Activated naive CD8-positive, alpha-beta T cell treated with anti-CD3 and anti-CD28 coated beads for 36 hours (primary cell): Measurements from ENCODE around the gene CA5A. TPM values are rescaled to one million over a fixed set of nuclear protein-coding genes. Genes with fewer than 3 reads are reported as not detected.
A peak's percentile ranks its signal among the peaks of the same experiment; 100 is the strongest.
"Not testable (repeated sequence)": the region's sequence is repeated elsewhere in the genome, so short reads cannot be mapped to it uniquely, and the experiment has no call there.

Experiments used
- DNase-seq: peaks from one replicate; pipeline ENCODE4 v3.0.0; 2021
- H3K27ac Mint-ChIP-seq: one replicate; pipeline ENCODE4 v1.8.0; 2022; ENCODE audit warnings: mild to moderate bottlenecking, moderate library complexity, mixed read lengths
- H3K27me3 Mint-ChIP-seq: one replicate; pipeline ENCODE4 v1.8.0; 2022; ENCODE audit warnings: mild to moderate bottlenecking, mixed read lengths
- H3K36me3 Mint-ChIP-seq: one replicate; pipeline ENCODE4 v1.8.0; 2021; ENCODE audit warnings: mild to moderate bottlenecking, mixed read lengths
- H3K4me1 Mint-ChIP-seq: one replicate; pipeline ENCODE4 v1.8.0; 2021; ENCODE audit warnings: mixed read lengths
- H3K4me3 Mint-ChIP-seq: one replicate; pipeline ENCODE4 v1.8.0; 2022; ENCODE audit warnings: mild to moderate bottlenecking, moderate library complexity, mixed read lengths
- H3K9me3 Mint-ChIP-seq: one replicate; pipeline ENCODE4 v1.8.0; 2022; ENCODE audit warnings: mixed read lengths
- total RNA-seq, 2 experiments: library from RNA; stranded (reverse); gene quantifications; one replicate each; pipeline ENCODE4 v1.2.3, GENCODE V29; 2021

CA5A gene
- total RNA-seq, 2 experiments from 2014 or later = not detected

- not testable (repeated sequence) for H3K4me3 Mint-ChIP-seq, H3K9me3 Mint-ChIP-seq, H3K27me3 Mint-ChIP-seq, H3K36me3 Mint-ChIP-seq
- Mint-ChIP-seq H3K27ac (peak overlapping the region; percentile 76), H3K4me1 (peaks cover 16% of the 10 kb centered on the region)
- peak; percentile 86 for DNase-seq
Measured at GRCh38 chr16:87909203-87909935, 27.0 kb downstream of the CA5A start.

DNA sequence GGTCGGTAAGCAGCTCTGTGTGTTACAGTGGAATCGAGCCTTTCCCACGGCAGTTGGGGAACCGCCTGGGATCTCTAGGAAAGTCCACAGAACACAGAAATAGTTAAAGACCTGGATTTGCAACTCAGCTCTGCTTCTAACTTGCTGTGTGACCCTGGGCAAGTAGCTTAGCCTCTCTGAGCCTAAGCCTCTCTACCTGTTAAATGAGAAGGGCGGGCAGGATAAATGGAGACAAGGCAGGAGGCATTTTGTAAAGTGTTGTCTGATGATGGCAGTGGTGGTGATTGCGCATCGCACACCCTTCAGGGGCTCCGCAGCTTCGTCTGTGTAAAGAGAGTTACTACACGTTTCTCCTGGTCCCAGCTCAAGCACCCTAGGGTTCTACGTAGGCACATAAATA, 28.2 kb downstream of the CA5A start:
- H3K27me3 Mint-ChIP-seq, H3K9me3 Mint-ChIP-seq, DNase-seq, H3K36me3 Mint-ChIP-seq, H3K4me3 Mint-ChIP-seq, H3K27ac Mint-ChIP-seq: not testable (repeated sequence)
- H3K4me1 Mint-ChIP-seq = peaks cover 25% of the 10 kb centered on the region

DNA sequence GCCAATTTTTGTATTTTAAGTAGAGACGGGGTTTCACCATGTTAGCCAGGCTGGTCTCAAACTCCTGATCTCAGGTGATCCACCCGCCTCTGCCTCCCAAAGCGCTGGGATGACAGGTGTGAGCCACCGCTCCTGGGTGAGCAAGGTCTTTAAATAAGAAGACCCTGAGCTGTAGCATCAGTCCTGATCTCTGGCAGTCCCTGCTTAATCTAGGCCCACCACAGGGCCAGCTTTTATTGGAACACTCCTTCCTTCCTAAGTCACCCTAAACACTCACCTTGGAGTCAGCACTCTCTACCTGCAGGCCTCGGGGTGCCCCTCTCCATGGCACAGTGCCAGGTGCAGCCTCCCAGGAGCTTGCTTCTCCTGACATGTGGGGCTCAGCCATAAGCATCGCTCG, 30.8 kb downstream of the CA5A start:
- not testable (repeated sequence) for H3K27me3 Mint-ChIP-seq

GRCh38 chr16:87904963-87905362, 31.4 kb downstream of the CA5A start:
- H3K27me3 Mint-ChIP-seq, H3K4me3 Mint-ChIP-seq, DNase-seq, H3K9me3 Mint-ChIP-seq, H3K27ac Mint-ChIP-seq, H3K36me3 Mint-ChIP-seq: not testable (repeated sequence)
- peaks cover 27% of the 10 kb centered on the region for H3K4me1 Mint-ChIP-seq

More for the DNA sequence above, 30.8 kb downstream of the CA5A start:
- DNase-seq, H3K4me3 Mint-ChIP-seq, H3K36me3 Mint-ChIP-seq, H3K27ac Mint-ChIP-seq, H3K9me3 Mint-ChIP-seq: not testable (repeated sequence)
- H3K4me1 Mint-ChIP-seq = peaks cover 24% of the 10 kb centered on the region

DNA sequence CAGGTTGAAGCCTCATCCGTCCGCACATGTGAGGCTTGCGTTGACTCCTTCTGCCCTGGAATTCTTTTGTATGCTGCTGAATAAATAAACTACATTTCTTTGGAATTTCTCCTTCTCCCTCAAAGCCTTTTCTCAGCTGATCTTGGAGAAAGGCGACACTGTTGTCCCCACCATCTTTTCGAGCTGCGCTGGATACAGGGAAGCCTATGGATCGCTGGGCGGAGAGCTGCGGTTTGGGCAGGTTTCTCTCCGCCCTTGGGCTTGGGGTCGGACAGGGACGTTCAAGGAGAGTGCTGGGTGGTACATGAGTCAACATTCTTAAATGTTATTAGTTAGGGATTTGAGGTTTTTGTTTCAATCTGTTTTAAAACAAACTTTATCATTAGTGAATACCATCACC, 35.8 kb downstream of the CA5A start:
- peak overlapping the region; percentile 38 for H3K27ac Mint-ChIP-seq
- not testable (repeated sequence) for H3K9me3 Mint-ChIP-seq, H3K4me3 Mint-ChIP-seq, H3K36me3 Mint-ChIP-seq, H3K27me3 Mint-ChIP-seq, DNase-seq
- peaks cover 48% of the 10 kb centered on the region for H3K4me1 Mint-ChIP-seq

GRCh38 chr16:87897521-87898505, 38.5 kb downstream of the CA5A start:
- DNase-seq = peak; percentile 68
- Mint-ChIP-seq H3K27me3 (peaks cover 3% of the 10 kb centered on the region), H3K27ac (peak overlapping the region; percentile 100), H3K36me3 (no peaks in the 10 kb centered on the region), H3K4me3 (peak overlapping the region; percentile 75), H3K9me3 (no peaks in the 10 kb centered on the region), H3K4me1 (peaks cover 47% of the 10 kb centered on the region)

GRCh38 chr16:87896924-87897520, 39.3 kb downstream of the CA5A start:
- not testable (repeated sequence) for H3K27me3 Mint-ChIP-seq, H3K9me3 Mint-ChIP-seq, DNase-seq, H3K36me3 Mint-ChIP-seq
- Mint-ChIP-seq H3K4me1 (peaks cover 45% of the 10 kb centered on the region), H3K4me3 (peak overlapping the region; percentile 75), H3K27ac (peak overlapping the region; percentile 100)

DNA sequence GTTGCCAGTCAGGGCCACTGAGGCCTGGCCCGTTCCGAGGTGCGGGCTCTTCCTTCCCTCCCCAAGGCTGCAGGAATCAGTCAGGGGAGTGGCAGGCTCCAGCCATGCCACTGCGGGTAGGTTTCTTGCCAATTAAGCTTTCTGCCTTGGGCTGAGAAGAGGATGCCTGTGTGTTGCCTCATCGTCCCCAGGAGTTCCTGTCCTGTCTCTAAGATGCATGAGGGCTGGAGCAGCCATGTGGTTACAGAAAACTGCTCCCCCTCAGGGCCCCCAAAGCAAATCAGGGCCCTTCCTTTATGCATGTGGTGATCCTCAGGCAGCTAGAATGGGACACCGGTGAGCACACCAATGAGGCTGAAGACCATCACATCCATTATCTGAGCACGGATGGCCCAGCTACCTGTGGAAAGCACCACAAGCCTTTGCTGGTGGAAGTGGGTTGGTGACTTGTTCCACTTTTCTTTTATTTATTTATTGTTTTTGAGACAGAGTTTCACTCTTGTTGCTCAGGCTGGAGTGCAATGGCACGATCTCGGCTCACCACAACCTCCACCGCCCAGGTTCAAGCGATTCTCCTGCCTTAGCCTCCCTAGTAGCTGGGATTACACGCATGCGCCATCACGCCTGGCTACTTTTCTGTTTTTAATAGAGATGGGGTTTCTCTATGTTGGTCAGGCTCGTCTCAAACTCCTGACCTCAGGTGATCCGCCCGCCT, 40.0 kb downstream of the CA5A start:
- Mint-ChIP-seq H3K4me1 (peaks cover 45% of the 10 kb centered on the region), H3K27ac (peak overlapping the region; percentile 100), H3K4me3 (peak overlapping the region; percentile 75)
- H3K9me3 Mint-ChIP-seq, H3K36me3 Mint-ChIP-seq, H3K27me3 Mint-ChIP-seq: not testable (repeated sequence)
- peak; percentile 28 for DNase-seq

DNA sequence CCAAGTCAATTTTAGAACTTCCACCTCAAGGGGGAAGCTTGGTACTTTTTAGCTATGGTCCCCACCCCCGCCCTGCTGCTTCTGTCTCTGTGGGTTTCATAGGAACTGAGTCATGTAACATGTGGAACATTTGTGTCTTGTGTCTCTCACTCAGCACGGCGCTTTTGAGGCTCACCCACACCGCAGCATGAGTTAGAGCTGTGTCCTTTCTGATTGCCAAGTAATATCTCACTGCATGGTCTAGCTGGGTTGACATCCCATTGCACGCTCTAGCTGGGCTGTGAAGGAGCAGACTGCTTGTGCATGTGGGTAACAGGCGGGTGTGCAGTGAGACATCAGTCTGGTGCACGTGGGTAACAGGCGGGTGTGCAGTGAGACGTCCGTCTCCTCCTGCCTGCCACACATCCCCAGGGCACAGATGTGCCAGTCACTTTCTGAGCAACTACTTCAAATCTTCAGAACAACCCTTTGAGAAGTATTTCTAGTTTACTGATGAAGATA, 40.6 kb downstream of the CA5A start:
- no peaks in the 10 kb centered on the region for H3K36me3 Mint-ChIP-seq
- peaks cover 3% of the 10 kb centered on the region for H3K27me3 Mint-ChIP-seq
- DNase-seq = peak; percentile 89
- peaks cover 45% of the 10 kb centered on the region for H3K4me1 Mint-ChIP-seq
- H3K9me3 Mint-ChIP-seq = no peaks in the 10 kb centered on the region
- H3K4me3 Mint-ChIP-seq = peak overlapping the region; percentile 75
- H3K27ac Mint-ChIP-seq = peak overlapping the region; percentile 100

DNA sequence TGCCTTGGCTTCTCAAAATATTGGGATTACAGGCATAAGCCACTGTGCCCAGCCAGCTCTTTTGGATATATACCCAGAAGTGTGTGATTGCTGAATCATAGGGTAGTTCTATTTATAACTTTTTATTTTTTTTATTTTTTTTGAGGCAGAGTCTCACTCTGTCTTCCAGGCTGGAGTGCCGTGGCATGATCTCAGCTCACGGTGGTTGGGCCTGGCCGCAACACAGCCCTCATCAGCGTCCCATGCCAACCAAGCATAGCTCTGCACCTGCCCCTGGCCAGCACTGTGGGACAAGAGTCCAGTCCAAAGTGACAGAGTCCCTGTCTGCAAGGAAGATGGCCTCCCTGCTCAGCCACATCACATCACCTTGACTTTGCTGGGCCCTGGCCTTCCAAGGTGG, 42.3 kb downstream of the CA5A start:
- H3K27me3 Mint-ChIP-seq, H3K4me3 Mint-ChIP-seq, H3K9me3 Mint-ChIP-seq, H3K36me3 Mint-ChIP-seq, H3K27ac Mint-ChIP-seq, DNase-seq: not testable (repeated sequence)
- H3K4me1 Mint-ChIP-seq = peaks cover 42% of the 10 kb centered on the region

DNA sequence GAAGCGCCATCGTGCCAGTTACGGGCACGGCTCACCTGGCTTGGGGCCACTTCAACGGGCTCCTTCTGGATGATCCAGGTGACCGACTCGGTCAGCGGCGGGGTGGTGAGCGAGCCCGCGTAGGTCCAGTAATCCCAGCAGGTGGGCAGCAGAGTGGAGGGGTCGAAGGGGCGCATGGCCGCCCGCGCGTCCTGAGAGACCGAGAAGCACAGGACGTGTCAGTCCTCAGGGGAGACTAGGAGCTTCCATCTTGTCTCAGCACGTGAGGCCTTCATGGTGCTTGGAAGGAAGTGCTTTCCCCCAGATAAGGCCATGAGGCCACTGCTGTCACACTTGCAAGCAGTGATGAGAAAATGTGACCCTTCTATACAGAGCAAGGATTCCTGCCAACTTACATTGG, 44.6 kb downstream of the CA5A start:
- Mint-ChIP-seq H3K9me3 (peaks cover 7% of the 10 kb centered on the region), H3K27me3 (peaks cover 3% of the 10 kb centered on the region), H3K4me1 (peaks cover 25% of the 10 kb centered on the region), H3K36me3 (peaks cover 3% of the 10 kb centered on the region), H3K27ac (no peak overlapping the region), H3K4me3 (no peak overlapping the region)
- DNase-seq = no peak

DNA sequence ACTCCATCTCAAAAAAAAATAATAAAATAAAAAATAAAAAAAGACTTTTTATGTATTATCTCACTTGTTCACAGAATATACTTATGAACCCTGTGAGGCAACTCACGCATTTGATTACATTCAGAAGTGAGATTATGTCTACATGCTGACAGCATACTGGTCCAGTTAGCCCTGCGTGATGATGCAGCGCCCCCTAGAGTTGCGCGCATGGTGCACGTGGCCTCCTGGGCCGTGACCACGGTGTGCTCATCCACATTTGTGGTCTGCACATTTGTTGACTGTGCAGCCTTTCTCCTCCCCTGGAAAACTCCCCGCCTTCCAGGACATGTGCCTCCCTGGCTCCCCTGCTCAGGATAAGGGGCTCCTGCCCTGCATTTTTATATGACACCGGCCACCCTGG, 46.6 kb downstream of the CA5A start:
- DNase-seq = peak; percentile 37
- not testable (repeated sequence) for H3K36me3 Mint-ChIP-seq, H3K4me3 Mint-ChIP-seq, H3K27me3 Mint-ChIP-seq, H3K4me1 Mint-ChIP-seq, H3K9me3 Mint-ChIP-seq, H3K27ac Mint-ChIP-seq

- DNase-seq, H3K9me3 Mint-ChIP-seq, H3K4me1 Mint-ChIP-seq, H3K4me3 Mint-ChIP-seq, H3K27ac Mint-ChIP-seq, H3K36me3 Mint-ChIP-seq, H3K27me3 Mint-ChIP-seq: not testable (repeated sequence)
Measured at GRCh38 chr16:87888346-87888745, 48.0 kb downstream of the CA5A start.

DNA sequence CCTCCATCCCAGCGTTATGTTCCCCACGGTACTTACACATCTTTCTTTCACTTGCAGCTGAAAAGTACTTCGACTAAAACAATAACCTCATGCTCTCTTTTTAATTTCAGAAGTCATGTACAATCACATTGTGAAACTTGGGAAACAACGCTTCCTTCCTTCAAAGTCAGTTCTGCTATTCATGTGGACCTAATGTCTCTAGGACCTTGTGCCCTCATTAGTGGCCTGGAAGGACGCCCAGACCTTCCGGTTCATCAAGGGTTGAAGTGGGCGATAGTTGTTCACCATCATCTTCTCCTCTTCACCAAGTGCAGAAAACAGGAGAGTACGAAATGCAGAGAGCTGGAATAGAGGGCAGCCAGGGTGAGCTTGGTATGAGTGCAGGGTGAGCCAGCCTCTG, 48.4 kb downstream of the CA5A start:
- not testable (repeated sequence) for H3K4me3 Mint-ChIP-seq, H3K4me1 Mint-ChIP-seq, H3K27ac Mint-ChIP-seq, H3K36me3 Mint-ChIP-seq, H3K27me3 Mint-ChIP-seq, H3K9me3 Mint-ChIP-seq, DNase-seq
